ENCODE measurements around the gene F13A1. TPM values are rescaled to one million over a fixed set of nuclear protein-coding genes. Genes with fewer than 3 reads are reported as not detected.
A peak's percentile ranks its signal among the peaks of the same experiment; 100 is the strongest.

F13A1 gene
- polyA plus RNA-seq, 2 of the 4 experiments (the other 2 are of a cell fraction), result not detected

- Histone ChIP-seq H3K4me2 (no peak overlapping the region), H3K4me1 (no peaks in the 10 kb centered on the region), H3K27ac (no peak overlapping the region), H3K9me3 (no peaks in the 10 kb centered on the region), H3K4me3 (no peak overlapping the region)
- DNase-seq (ENCODE audit: low read depth in 1 of 2, low spot score in 1 of 2) (no peak), ATAC-seq (no peak), FAIRE-seq (no peak)
- CTCF ChIA-PET, result no interaction called here
- POLR2A ChIA-PET, result no interaction called here
- TF ChIP-seq E2F6 (IDR thresholded peaks at IDR 0.05; ENCODE audit: borderline replicate concordance, low read depth) (no peak), MAFK (IDR thresholded peaks at IDR 0.05; ENCODE audit: partially characterized antibody) (peak; percentile 53)
- 9% methylated on average over 3 of the region's 3 CpGs for WGBS (ENCODE audit: missing lambda C conversion rate)
Observed at GRCh38 chr6:6154335-6154734, 166.1 kb downstream of the F13A1 start.

- FAIRE-seq (no peak), DNase-seq (ENCODE audit: low read depth in 1 of 2, low spot score in 1 of 2) (no peak), ATAC-seq (no peak)
- no peak overlapping the region for H3K4me3 ChIP-seq
- 23% methylated on average over 6 of the region's 6 CpGs for WGBS (ENCODE audit: missing lambda C conversion rate)
- H3K4me1 ChIP-seq, result no peaks in the 10 kb centered on the region
- POLR2A ChIA-PET, result no interaction called here
- H3K27ac ChIP-seq, result no peak overlapping the region
- H3K4me2 ChIP-seq, result no peak overlapping the region
- H3K9me3 ChIP-seq, result no peaks in the 10 kb centered on the region
- TF ChIP-seq SREBF2 (IDR thresholded peaks at IDR 0.05), result no peak
- no peak for TF ChIP-seq FOSL2 (IDR thresholded peaks at IDR 0.05)
- no peak for TF ChIP-seq FOSL2 (CRISPR knock-in tag; IDR thresholded peaks at IDR 0.05)
- no peak for TF ChIP-seq RARB (CRISPR knock-in tag; IDR thresholded peaks at IDR 0.05)
- TF ChIP-seq CBX2 (IDR thresholded peaks at IDR 0.05; ENCODE audit: borderline replicate concordance, low read depth), result no peak
- no peak for TF ChIP-seq BHLHE40 (IDR thresholded peaks at IDR 0.05; ENCODE audit: low read depth, low read length)
- no peak for TF ChIP-seq POLR2AphosphoS2 (conservative IDR thresholded peaks at IDR 0.05; ENCODE audit: low read length)
- TF ChIP-seq SMC3 (IDR thresholded peaks at IDR 0.05), result no peak
- no peak for TF ChIP-seq REST (IDR thresholded peaks at IDR 0.05)
- CTCF ChIA-PET, result interaction anchor here (0.8 kb wide), 1 partner anchor 18 kb away, joined by 3 read pairs; no protein-coding TSS in a partner anchor
Observed at GRCh38 chr6:6152060-6152459, 168.4 kb downstream of the F13A1 start.

GRCh38 chr6:6148192-6148815, 172.2 kb downstream of the F13A1 start:
- H3K4me2 ChIP-seq, result no peak overlapping the region
- CTCF ChIA-PET, result no interaction called here

DNA sequence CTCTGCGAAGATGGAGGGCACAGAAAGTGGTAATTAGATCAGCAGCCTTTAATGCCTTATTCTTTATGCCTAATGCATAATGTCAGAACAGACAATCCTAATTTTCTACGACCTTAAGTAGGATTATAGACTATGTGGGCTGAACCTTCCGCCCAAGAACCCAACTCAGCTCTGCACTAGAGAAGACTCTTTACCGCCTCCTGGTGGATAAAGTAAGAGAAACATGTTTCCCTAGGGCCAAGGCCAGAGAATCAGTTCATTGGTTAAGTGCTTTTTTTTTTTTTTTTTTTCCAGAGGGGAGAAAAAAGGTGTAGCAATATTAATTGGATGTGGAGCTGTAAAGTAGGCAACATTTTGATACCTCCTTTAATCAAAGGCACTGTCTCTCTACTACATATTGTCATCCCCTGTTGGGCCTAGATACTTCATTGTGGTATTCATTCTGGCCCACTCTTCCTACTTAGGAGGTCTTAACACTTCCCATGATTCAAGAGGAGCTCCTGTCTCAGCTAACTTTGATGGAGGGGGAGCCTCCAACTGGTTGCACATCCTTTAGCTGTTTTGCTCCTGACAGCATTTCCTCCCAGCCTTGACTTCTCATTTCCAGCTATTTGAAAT, 188.9 kb downstream of the F13A1 start:
- H3K4me1 ChIP-seq, result no peaks in the 10 kb centered on the region
- FAIRE-seq, result no peak
- H3K9me3 ChIP-seq, result no peaks in the 10 kb centered on the region
- DNase-seq (ENCODE audit: low read depth in 1 of 2, low spot score in 1 of 2), result peak; percentile 3 to 23
- H3K27ac ChIP-seq, result no peak overlapping the region
- POLR2A ChIA-PET, result no interaction called here
- ATAC-seq, result peak in 1 of 2 experiments; percentile 60; a peak in 3 of 6 replicates
- TF ChIP-seq CTCF (IDR thresholded peaks at IDR 0.05), result peak; percentile 28; the same call in 1 of the 3 replicates
- no peak for TF ChIP-seq PBX3 (IDR thresholded peaks at IDR 0.05)
- TF ChIP-seq HEYL (CRISPR knock-in tag; IDR thresholded peaks at IDR 0.05), result no peak
- TF ChIP-seq HES2 (IDR thresholded peaks at IDR 0.05), result no peak
- TF ChIP-seq ESRRA (IDR thresholded peaks at IDR 0.05; ENCODE audit: borderline replicate concordance, low read length), result no peak
- peak; percentile 10 to 28; a peak in 1 of 5 replicates for TF ChIP-seq RAD21 (conservative IDR thresholded peaks at IDR 0.05 in 1 of 2, IDR thresholded peaks at IDR 0.05 in 1 of 2)
- 0 out of 3 replicates have a peak, but pooled peaks have one; percentile 17 for TF ChIP-seq SMC3 (IDR thresholded peaks at IDR 0.05)
- TF ChIP-seq MAFK (IDR thresholded peaks at IDR 0.05; ENCODE audit: partially characterized antibody), result no peak
- H3K4me3 ChIP-seq, result no peak overlapping the region
- CTCF ChIA-PET, result interaction anchor here (0.5 to 2.2 kb wide), 2 partner anchors 9 to 664 kb away, joined by 4 to 11 read pairs; no protein-coding TSS in a partner anchor
- H3K4me2 ChIP-seq, result no peak overlapping the region
- 6% methylated on average over 4 of the region's 4 CpGs for WGBS (ENCODE audit: missing lambda C conversion rate)

More at GRCh38 chr6:6148192-6148815, 172.2 kb downstream of the F13A1 start:
- H3K27ac ChIP-seq, result no peak overlapping the region
- H3K4me1 ChIP-seq, result no peaks in the 10 kb centered on the region
- no peaks in the 10 kb centered on the region for H3K9me3 ChIP-seq
- POLR2A ChIA-PET, result no interaction called here
- FAIRE-seq (no peak), ATAC-seq (no peak), DNase-seq (ENCODE audit: low read depth in 1 of 2, low spot score in 1 of 2) (no peak)
- WGBS (ENCODE audit: missing lambda C conversion rate), result 24% methylated on average over 7 of the region's 7 CpGs
- H3K4me3 ChIP-seq, result no peak overlapping the region
- no peak for TF ChIP-seq EHMT2 (IDR thresholded peaks at IDR 0.05; ENCODE audit: low read depth)
- no peak for TF ChIP-seq RAD21 (conservative IDR thresholded peaks at IDR 0.05 in 1 of 2, IDR thresholded peaks at IDR 0.05 in 1 of 2)
